Measurements from ENCODE around the gene TNS3. TPM values are rescaled to one million over a fixed set of nuclear protein-coding genes. Genes with fewer than 3 reads are reported as not detected.

The TNS3 gene
- total and polyA plus RNA-seq, 2 of the 13 experiments (the other 11 are each of a cell fraction or from before 2014, with no cell fraction given) = 52.9 to 55.7 TPM

GRCh38 chr7:47576031-47576865 lies 5.7 kb downstream of the TNS3 start (continued):
- TF ChIP-seq PRDM15 (CRISPR knock-in tag; IDR thresholded peaks at IDR 0.05) (peak; percentile 82), FOXJ3 (CRISPR knock-in tag; IDR thresholded peaks at IDR 0.05; ENCODE audit: borderline replicate concordance) (0 out of 2 replicates have a peak, but pooled peaks have one; percentile 51), ZBTB34 (CRISPR knock-in tag; IDR thresholded peaks at IDR 0.05) (peak; percentile 83), POGK (CRISPR knock-in tag; conservative IDR thresholded peaks at IDR 0.05) (peak; percentile 78), MNT (IDR thresholded peaks at IDR 0.05) (peak; percentile 60; the same call in 1 of the 2 replicates), SNAPC4 (CRISPR knock-in tag; IDR thresholded peaks at IDR 0.05) (no peak), HMG20A (CRISPR knock-in tag; IDR thresholded peaks at IDR 0.05; ENCODE audit: borderline replicate concordance) (peak; percentile 51; the same call in 1 of the 2 replicates), ZNF552 (CRISPR knock-in tag; IDR thresholded peaks at IDR 0.05; ENCODE audit: borderline replicate concordance) (0 out of 2 replicates have a peak, but pooled peaks have one; percentile 20), ZNF451 (CRISPR knock-in tag; IDR thresholded peaks at IDR 0.05) (peak; percentile 62; the same call in 1 of the 2 replicates), ZMYM2 (CRISPR knock-in tag; IDR thresholded peaks at IDR 0.05) (peak; percentile 11; the same call in 1 of the 2 replicates), CREM (IDR thresholded peaks at IDR 0.05) (peak; percentile 77), CREM (CRISPR knock-in tag; IDR thresholded peaks at IDR 0.05) (no peak), ESRRA (CRISPR knock-in tag; IDR thresholded peaks at IDR 0.05; ENCODE audit: low read depth) (peak; percentile 70), NFKB2 (CRISPR knock-in tag; IDR thresholded peaks at IDR 0.05; ENCODE audit: borderline replicate concordance) (peak; percentile 25; the same call in 1 of the 2 replicates)

All from HepG2 (cell line).